GM12865 (cell line): ENCODE data around the gene ZMYM1.
"Not testable (repeated sequence)": the region's sequence is repeated elsewhere in the genome, so short reads cannot be mapped to it uniquely, and the experiment has no call there.

Source experiments
- DNase-seq: peaks from one replicate; pipeline ENCODE4 v3.0.0; 2010; ENCODE audit warnings: low read depth
- H3K4me3 ChIP-seq: 2 replicates; pipeline ENCODE4 v1.5.1; 2011; ENCODE audit warnings: mild to moderate bottlenecking, low read depth, low read length, control low read depth
- CTCF ChIP-seq: IDR thresholded peaks from 2 replicates; pipeline ENCODE4 v1.5.1; 2011; ENCODE audit warnings: low read length, control low read depth, low read depth, inconsistent platforms; ENCODE audit not compliant: insufficient read depth; ENCODE audit errors: missing control alignments

Gene ZMYM1

GRCh38 chr1:35115459-35116383 is 36.5 kb downstream of the ZMYM1 start:
- TF ChIP-seq CTCF: no peak
- no peak overlapping the region for H3K4me3 ChIP-seq
- no peak for DNase-seq

GRCh38 chr1:35120458-35121133 is 41.4 kb downstream of the ZMYM1 start:
- H3K4me3 ChIP-seq: peak overlapping the region; percentile 54
- DNase-seq: peak; percentile 71
- TF ChIP-seq CTCF: no peak

- no peak for TF ChIP-seq CTCF
- no peak overlapping the region for H3K4me3 ChIP-seq
- no peak for DNase-seq
Measured at GRCh38 chr1:35122311-35122710, 43.1 kb downstream of the ZMYM1 start.

- H3K4me3 ChIP-seq: no peak overlapping the region
- no peak for TF ChIP-seq CTCF
- DNase-seq: no peak
Measured at GRCh38 chr1:35126546-35126945, 47.4 kb downstream of the ZMYM1 start.

- no peak for TF ChIP-seq CTCF
- no peak for DNase-seq
- no peak overlapping the region for H3K4me3 ChIP-seq
Measured at GRCh38 chr1:35129080-35129479, 49.9 kb downstream of the ZMYM1 start.

GRCh38 chr1:35136780-35137179 is 57.6 kb downstream of the ZMYM1 start:
- no peak overlapping the region for H3K4me3 ChIP-seq
- no peak for DNase-seq
- TF ChIP-seq CTCF: no peak

GRCh38 chr1:35137590-35137989 is 58.4 kb downstream of the ZMYM1 start:
- not testable (repeated sequence) for DNase-seq, H3K4me3 ChIP-seq

- not testable (repeated sequence) for H3K4me3 ChIP-seq, DNase-seq
Measured at GRCh38 chr1:35142294-35142693, 63.1 kb downstream of the ZMYM1 start.

GRCh38 chr1:35142728-35143127 is 63.5 kb downstream of the ZMYM1 start:
- H3K4me3 ChIP-seq, DNase-seq: not testable (repeated sequence)
